HepG2 (cell line): ENCODE results near the gene FAM167B. TPM values are rescaled to one million over a fixed set of nuclear protein-coding genes. Genes with fewer than 3 reads are reported as not detected.

Experiments
- DDIT3 ChIP-seq: sonication (generic); formaldehyde crosslinking; IDR thresholded peaks from 2 replicates; pipeline ENCODE4 v1.4.0; 2020; ENCODE audit warnings: mild to moderate bottlenecking, missing genetic modification reagents
- DR1 ChIP-seq: sonication (generic); formaldehyde crosslinking; IDR thresholded peaks from 2 replicates; pipeline ENCODE4 v1.8.0; 2021; ENCODE audit warnings: mild to moderate bottlenecking, missing genetic modification reagents, inconsistent platforms
- FOSL1 ChIP-seq: sonication (generic); formaldehyde crosslinking; IDR thresholded peaks from 2 replicates; pipeline ENCODE4 v1.9.0; 2021; ENCODE audit warnings: missing genetic modification reagents, borderline replicate concordance
- JUNB ChIP-seq: sonication (generic); formaldehyde crosslinking; IDR thresholded peaks from 2 replicates; pipeline ENCODE4 v1.8.0; 2022; ENCODE audit warnings: missing genetic modification reagents, mild to moderate bottlenecking, borderline replicate concordance
- KMT2A ChIP-seq: sonication (generic); formaldehyde crosslinking; IDR thresholded peaks from 2 replicates; pipeline ENCODE4 v1.4.0; 2020; ENCODE audit warnings: missing genetic modification reagents
- RBFOX2 ChIP-seq: fragments of 200-400 bp; formaldehyde crosslinking; IDR thresholded peaks from 2 replicates; pipeline ENCODE4 v1.6.1; 2017; ENCODE audit warnings: low read depth, mild to moderate bottlenecking, low read length
- ZC3H4 ChIP-seq: sonication (generic); formaldehyde crosslinking; IDR thresholded peaks from 2 replicates; pipeline ENCODE4 v1.4.0; 2020; ENCODE audit warnings: missing genetic modification reagents, borderline replicate concordance
- ZFX ChIP-seq: sonication (generic); formaldehyde crosslinking; IDR thresholded peaks from 2 replicates; pipeline ENCODE4 v1.4.0; 2020; ENCODE audit warnings: mild to moderate bottlenecking, low read depth, missing genetic modification reagents, moderate library complexity
- ZNF3 ChIP-seq: IDR thresholded peaks from 2 replicates; pipeline ENCODE4 v1.7.0; 2017; ENCODE audit warnings: inconsistent platforms
- ZNF607 ChIP-seq: sonication (generic); formaldehyde crosslinking; IDR thresholded peaks from 2 replicates; pipeline ENCODE4 v1.5.1; 2020; ENCODE audit warnings: missing genetic modification reagents, mild to moderate bottlenecking, borderline replicate concordance
- ZSCAN5A ChIP-seq: sonication (generic); formaldehyde crosslinking; IDR thresholded peaks from 2 replicates; pipeline ENCODE4 v1.8.0; 2022; ENCODE audit warnings: mild to moderate bottlenecking, missing genetic modification reagents, borderline replicate concordance
- polyA plus RNA-seq, 8 experiments: library from polyadenylated mRNA; depleted of rRNA in 3 of 8; stranded (reverse) in 7 of 8; unstranded in 1 of 8; fragments of >200 nt; fragmentation: Illumina TruSeq in 4 of 8; extraction: Trizol in 4 of 8; gene quantifications; 2 replicates each; pipeline versions ENCODE4 v1.2.1 to v1.2.3, GENCODE V29; 2011 to 2016; ENCODE audit warnings: low read depth in 4 of 8, missing spikeins in 1 of 8, mixed read lengths in 1 of 8; ENCODE audit not compliant: insufficient read depth in 1 of 8
- total RNA-seq, 5 experiments: library from RNA; depleted of rRNA; stranded (reverse); fragments of >200 nt; fragmentation: Illumina TruSeq; extraction: Trizol; gene quantifications; 2 replicates each; pipeline ENCODE4 v1.2.3, GENCODE V29; 2016; ENCODE audit warnings: low read depth in 1 of 5
- TF ChIP-seq, protein P1 (sequence below), 2 experiments: sonication (generic) in 1 of 2; formaldehyde crosslinking in 1 of 2; IDR thresholded peaks; 2 replicates each; pipeline versions ENCODE4 v1.4.0 to v1.6.1; 2016 to 2020; ENCODE audit warnings: borderline replicate concordance in 1 of 2, low read depth in 1 of 2, mild to moderate bottlenecking in 1 of 2, missing genetic modification reagents in 1 of 2
- TF ChIP-seq, protein P2 (sequence below): sonication (generic); formaldehyde crosslinking; IDR thresholded peaks from 2 replicates; pipeline ENCODE4 v1.4.0; 2020; ENCODE audit warnings: missing genetic modification reagents
- TF ChIP-seq, protein P3 (sequence below): sonication (generic); formaldehyde crosslinking; IDR thresholded peaks from 2 replicates; pipeline ENCODE4 v1.8.0; 2023; ENCODE audit warnings: mild to moderate bottlenecking, missing genetic modification reagents

The FAM167B gene
- total and polyA plus RNA-seq, 2 of the 13 experiments (the other 11 are each of a cell fraction or from before 2014, with no cell fraction given): 0.15 to 0.70 TPM

- TF ChIP-seq, protein P1, sequence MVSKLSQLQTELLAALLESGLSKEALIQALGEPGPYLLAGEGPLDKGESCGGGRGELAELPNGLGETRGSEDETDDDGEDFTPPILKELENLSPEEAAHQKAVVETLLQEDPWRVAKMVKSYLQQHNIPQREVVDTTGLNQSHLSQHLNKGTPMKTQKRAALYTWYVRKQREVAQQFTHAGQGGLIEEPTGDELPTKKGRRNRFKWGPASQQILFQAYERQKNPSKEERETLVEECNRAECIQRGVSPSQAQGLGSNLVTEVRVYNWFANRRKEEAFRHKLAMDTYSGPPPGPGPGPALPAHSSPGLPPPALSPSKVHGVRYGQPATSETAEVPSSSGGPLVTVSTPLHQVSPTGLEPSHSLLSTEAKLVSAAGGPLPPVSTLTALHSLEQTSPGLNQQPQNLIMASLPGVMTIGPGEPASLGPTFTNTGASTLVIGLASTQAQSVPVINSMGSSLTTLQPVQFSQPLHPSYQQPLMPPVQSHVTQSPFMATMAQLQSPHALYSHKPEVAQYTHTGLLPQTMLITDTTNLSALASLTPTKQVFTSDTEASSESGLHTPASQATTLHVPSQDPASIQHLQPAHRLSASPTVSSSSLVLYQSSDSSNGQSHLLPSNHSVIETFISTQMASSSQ (IDR thresholded peaks at IDR 0.05; ENCODE audit: low read depth): no peak
- TF ChIP-seq, protein P1 (CRISPR knock-in tag; IDR thresholded peaks at IDR 0.05; ENCODE audit: borderline replicate concordance): 0 out of 2 replicates have a peak, but pooled peaks have one; percentile 35
- TF ChIP-seq ZC3H4 (CRISPR knock-in tag) (no peak), KMT2A (CRISPR knock-in tag) (peak; percentile 71), ZNF607 (CRISPR knock-in tag) (no peak), JUNB (CRISPR knock-in tag) (no peak), FOSL1 (CRISPR knock-in tag) (no peak), ZNF3 (CRISPR knock-in tag) (no peak), ZSCAN5A (CRISPR knock-in tag) (peak; percentile 52; the same call in 1 of the 2 replicates), RBFOX2 (peak; percentile 84), DDIT3 (no peak), ZFX (CRISPR knock-in tag) (peak; percentile 67; the same call in 1 of the 2 replicates), DR1 (CRISPR knock-in tag) (no peak)
- TF ChIP-seq, protein P2, sequence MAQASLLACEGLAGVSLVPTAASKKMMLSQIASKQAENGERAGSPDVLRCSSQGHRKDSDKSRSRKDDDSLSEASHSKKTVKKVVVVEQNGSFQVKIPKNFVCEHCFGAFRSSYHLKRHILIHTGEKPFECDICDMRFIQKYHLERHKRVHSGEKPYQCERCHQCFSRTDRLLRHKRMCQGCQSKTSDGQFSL (CRISPR knock-in tag): no peak
- TF ChIP-seq, protein P3, sequence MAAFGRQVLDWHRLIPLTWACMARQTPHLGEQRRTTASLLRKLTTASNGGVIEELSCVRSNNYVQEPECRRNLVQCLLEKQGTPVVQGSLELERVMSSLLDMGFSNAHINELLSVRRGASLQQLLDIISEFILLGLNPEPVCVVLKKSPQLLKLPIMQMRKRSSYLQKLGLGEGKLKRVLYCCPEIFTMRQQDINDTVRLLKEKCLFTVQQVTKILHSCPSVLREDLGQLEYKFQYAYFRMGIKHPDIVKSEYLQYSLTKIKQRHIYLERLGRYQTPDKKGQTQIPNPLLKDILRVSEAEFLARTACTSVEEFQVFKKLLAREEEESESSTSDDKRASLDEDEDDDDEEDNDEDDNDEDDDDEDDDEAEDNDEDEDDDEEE: no peak; the same call in 1 of the 2 replicates
These were observed 44.9 kb downstream of the FAM167B start, which contains the start of gene HDAC1 (continued) for GRCh38 chr1:32291708-32292538.
